Measurements from ENCODE around the gene SF3B2. TPM values are rescaled to one million over a fixed set of nuclear protein-coding genes. Genes with fewer than 3 reads are reported as not detected.

SF3B2 gene
- total and polyA plus RNA-seq, 2 donors (not counting 3 experiments of a cell fraction or from before 2014, with no cell fraction given) = 99.4 to 196 TPM

DNA sequence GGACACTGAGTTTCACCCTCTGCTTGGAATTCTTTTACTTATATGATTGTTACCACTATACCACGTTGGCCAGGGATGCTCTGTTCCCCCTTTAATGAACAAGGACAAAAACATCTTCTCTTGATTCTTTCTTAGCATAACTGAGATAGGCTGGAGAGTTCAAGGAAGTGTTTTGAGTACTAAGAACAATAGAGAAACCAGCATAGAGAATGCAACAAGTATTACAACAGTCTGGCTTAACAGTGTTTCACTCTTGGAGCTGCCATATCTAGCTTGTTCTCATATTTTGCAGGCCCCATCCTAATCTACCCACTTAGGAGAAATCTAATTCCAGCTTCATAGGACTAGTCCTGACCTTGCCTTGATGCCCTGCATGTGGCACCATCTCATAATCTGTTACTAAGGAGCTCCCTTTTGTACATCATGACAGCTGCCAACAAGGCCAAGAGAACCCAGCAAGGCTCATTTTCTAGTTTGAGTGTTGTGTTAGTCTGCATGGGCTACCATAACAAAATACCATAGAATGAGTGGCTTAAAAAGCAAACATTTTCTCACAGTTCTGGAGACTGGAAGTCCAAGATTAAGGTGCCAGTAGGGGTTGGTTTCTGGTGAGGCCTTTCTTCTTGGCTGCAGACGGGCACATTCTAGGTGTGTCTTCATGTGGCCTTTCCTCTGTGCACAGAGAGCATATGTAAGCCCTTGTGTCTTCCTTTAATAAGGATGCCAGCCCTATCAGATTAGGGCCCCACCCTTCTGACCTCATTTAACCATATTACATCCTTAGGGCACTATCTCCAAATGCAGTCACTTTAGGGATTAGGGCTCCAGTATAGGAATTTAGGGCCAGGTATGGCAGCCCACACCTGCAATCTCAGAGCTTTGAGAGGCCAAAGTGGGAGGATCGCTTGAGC, 55.7 kb downstream of the SF3B2 start:
- H2AFZ ChIP-seq (ENCODE audit: low read depth, low read length) = no peak overlapping the region
- no peak for TF ChIP-seq MYC (IDR thresholded peaks at IDR 0.05; ENCODE audit: low read depth, low read length)
- no peak for TF ChIP-seq GATA2 (IDR thresholded peaks at IDR 0.05; ENCODE audit: insufficient read depth, insufficient read length, low read depth, low read length)
- TF ChIP-seq, protein P1, sequence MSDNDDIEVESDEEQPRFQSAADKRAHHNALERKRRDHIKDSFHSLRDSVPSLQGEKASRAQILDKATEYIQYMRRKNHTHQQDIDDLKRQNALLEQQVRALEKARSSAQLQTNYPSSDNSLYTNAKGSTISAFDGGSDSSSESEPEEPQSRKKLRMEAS (IDR thresholded peaks at IDR 0.05; ENCODE audit: insufficient read depth, insufficient read length) = no peak
- TF ChIP-seq POLR2A (IDR thresholded peaks at IDR 0.05; ENCODE audit: low read depth, low read length) = no peak
- no peak for TF ChIP-seq EZH2 (IDR thresholded peaks at IDR 0.05; ENCODE audit: borderline replicate concordance, low read depth, low read length, severe bottlenecking)
- no peak for TF ChIP-seq JUN (IDR thresholded peaks at IDR 0.05; ENCODE audit: borderline replicate concordance, insufficient read depth, insufficient read length, low read depth)
- TF ChIP-seq, protein P2, sequence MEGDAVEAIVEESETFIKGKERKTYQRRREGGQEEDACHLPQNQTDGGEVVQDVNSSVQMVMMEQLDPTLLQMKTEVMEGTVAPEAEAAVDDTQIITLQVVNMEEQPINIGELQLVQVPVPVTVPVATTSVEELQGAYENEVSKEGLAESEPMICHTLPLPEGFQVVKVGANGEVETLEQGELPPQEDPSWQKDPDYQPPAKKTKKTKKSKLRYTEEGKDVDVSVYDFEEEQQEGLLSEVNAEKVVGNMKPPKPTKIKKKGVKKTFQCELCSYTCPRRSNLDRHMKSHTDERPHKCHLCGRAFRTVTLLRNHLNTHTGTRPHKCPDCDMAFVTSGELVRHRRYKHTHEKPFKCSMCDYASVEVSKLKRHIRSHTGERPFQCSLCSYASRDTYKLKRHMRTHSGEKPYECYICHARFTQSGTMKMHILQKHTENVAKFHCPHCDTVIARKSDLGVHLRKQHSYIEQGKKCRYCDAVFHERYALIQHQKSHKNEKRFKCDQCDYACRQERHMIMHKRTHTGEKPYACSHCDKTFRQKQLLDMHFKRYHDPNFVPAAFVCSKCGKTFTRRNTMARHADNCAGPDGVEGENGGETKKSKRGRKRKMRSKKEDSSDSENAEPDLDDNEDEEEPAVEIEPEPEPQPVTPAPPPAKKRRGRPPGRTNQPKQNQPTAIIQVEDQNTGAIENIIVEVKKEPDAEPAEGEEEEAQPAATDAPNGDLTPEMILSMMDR (IDR thresholded peaks at IDR 0.05; ENCODE audit: extremely low read depth in 1 of 2, insufficient read depth in 1 of 2, low read depth in 1 of 2, low read length in 2 of 2) = no peak
- no peak for TF ChIP-seq POLR2AphosphoS5 (IDR thresholded peaks at IDR 0.05; ENCODE audit: insufficient read depth, low read depth, low read length)
- TF ChIP-seq FOS (IDR thresholded peaks at IDR 0.05; ENCODE audit: borderline replicate concordance, insufficient read depth, low read length) = no peak
- FAIRE-seq = no peak
- no peaks in the 10 kb centered on the region for H3K9me3 ChIP-seq (replicated peaks; ENCODE audit: control insufficient read depth, insufficient read depth, low read length)
- intact Hi-C loops (cut with micrococcal nuclease) (no loop called here), dilution Hi-C loops (cut with MboI; ENCODE audit: extremely low pct_ligation_motif_present, low sequenced_read_pairs) (no loop called here)
- H3K27me3 ChIP-seq (ENCODE audit: control insufficient read depth in 2 of 2, insufficient read depth in 2 of 2, low read length in 2 of 2) = no peaks in the 10 kb centered on the region
- no peak overlapping the region for H3K4me2 ChIP-seq (ENCODE audit: insufficient read depth, low read length)
- H3K9ac ChIP-seq (replicated peaks; ENCODE audit: extremely low read depth, insufficient read depth, low read length) = no peak overlapping the region
- CTCF ChIA-PET = interaction anchor here (1.6 kb wide), 1 partner anchor 40 kb away, joined by 4 read pairs; no protein-coding TSS in a partner anchor
- POLR2A ChIA-PET = no interaction called here
- H4K20me1 ChIP-seq (replicated peaks; ENCODE audit: control insufficient read depth, extremely low read depth, insufficient read depth, low read length) = no peaks in the 10 kb centered on the region
- H3K27ac ChIP-seq (ENCODE audit: insufficient read depth, low read depth, low read length) = no peak overlapping the region
- peaks cover 2% of the 10 kb centered on the region for H3K79me2 ChIP-seq (ENCODE audit: control insufficient read depth, insufficient read depth, low read length)
- H3K9me1 ChIP-seq (replicated peaks; ENCODE audit: control insufficient read depth, extremely low read depth, insufficient read depth, low read length) = no peaks in the 10 kb centered on the region
- H3K4me3 ChIP-seq (replicated peaks in 1 of 3; ENCODE audit: insufficient read depth in 1 of 3, low read depth in 1 of 3, low read length in 3 of 3) = no peak overlapping the region
- BruUV-seq (replicated peaks) = no TSS peak
- H3K36me3 ChIP-seq (ENCODE audit: control insufficient read depth in 2 of 2, extremely low read depth in 1 of 2, insufficient read depth in 2 of 2, low read length in 2 of 2) = no peaks in the 10 kb centered on the region
- peaks cover 18% of the 10 kb centered on the region for H3K4me1 ChIP-seq (ENCODE audit: control insufficient read depth, extremely low read depth, insufficient read depth, low read length)
- DNase-seq (ENCODE audit: low read depth, low spot score) = no peak

All from endothelial cell of umbilical vein (primary cell).